ENCODE measurements around the gene MIER1. TPM values are rescaled to one million over a fixed set of nuclear protein-coding genes. Genes with fewer than 3 reads are reported as not detected.

Gene MIER1
- total RNA-seq, 4 donors from 2014 or later, result 17.6 to 34.0 (median 24.4) TPM

- TF ChIP-seq POLR2A (IDR thresholded peaks at IDR 0.05), result no peak
- TF ChIP-seq CTCF (IDR thresholded peaks at IDR 0.05), result no peak
- DNase-seq, result no peak
- WGBS, 2 donors, result 47 to 64% methylated on average over 1 of the region's 1 CpG
- intact Hi-C loops (cut with DNase I), result no loop called here
- no peaks in the 10 kb centered on the region for H3K4me1 ChIP-seq
- no peak overlapping the region for H3K4me3 ChIP-seq
- peaks cover 0 to 68% (median 3%) of the 10 kb centered on the region in 3 donors for H3K36me3 ChIP-seq
- H3K9me3 ChIP-seq, result no peaks in the 10 kb centered on the region
- no peaks in the 10 kb centered on the region for H3K27me3 ChIP-seq
- H3K27ac ChIP-seq, result no peak overlapping the region
Observed at GRCh38 chr1:67004176-67004575, 79.4 kb downstream of the MIER1 start.

GRCh38 chr1:67005068-67005467 lies 80.3 kb downstream of the MIER1 start:
- no peaks in the 10 kb centered on the region for H3K9me3 ChIP-seq
- 90 to 91% methylated on average over 8 of the region's 8 CpGs for WGBS, 2 donors
- H3K36me3 ChIP-seq, result peaks cover 0 to 77% (median 3%) of the 10 kb centered on the region in 3 donors
- H3K4me1 ChIP-seq, result no peaks in the 10 kb centered on the region
- no peak for TF ChIP-seq POLR2A (IDR thresholded peaks at IDR 0.05)
- TF ChIP-seq CTCF (IDR thresholded peaks at IDR 0.05), result no peak
- DNase-seq, result no peak
- H3K4me3 ChIP-seq, result no peak overlapping the region
- intact Hi-C loops (cut with DNase I), result no loop called here
- H3K27ac ChIP-seq, result no peak overlapping the region
- H3K27me3 ChIP-seq, result no peaks in the 10 kb centered on the region

GRCh38 chr1:67009792-67010191 lies 85.0 kb downstream of the MIER1 start:
- no peak overlapping the region for H3K27ac ChIP-seq
- H3K4me3 ChIP-seq, result no peak overlapping the region
- H3K4me1 ChIP-seq, result no peaks in the 10 kb centered on the region
- no peaks in the 10 kb centered on the region for H3K9me3 ChIP-seq
- DNase-seq, result no peak
- peaks cover 0 to 80% (median 3%) of the 10 kb centered on the region in 3 donors for H3K36me3 ChIP-seq
- intact Hi-C loops (cut with DNase I), result no loop called here
- no peaks in the 10 kb centered on the region for H3K27me3 ChIP-seq
- WGBS, 2 donors, result 86 to 87% methylated on average over 3 of the region's 3 CpGs
- TF ChIP-seq CTCF (IDR thresholded peaks at IDR 0.05), result no peak
- TF ChIP-seq POLR2A (IDR thresholded peaks at IDR 0.05), result no peak

- H3K4me1 ChIP-seq, result no peaks in the 10 kb centered on the region
- H3K4me3 ChIP-seq, result no peak overlapping the region
- no peaks in the 10 kb centered on the region for H3K27me3 ChIP-seq
- intact Hi-C loops (cut with DNase I), result no loop called here
- H3K9me3 ChIP-seq, result no peaks in the 10 kb centered on the region
- peaks cover 0 to 55% (median 0%) of the 10 kb centered on the region in 3 donors for H3K36me3 ChIP-seq
- WGBS, 2 donors, result 18 to 36% methylated on average over 2 of the region's 2 CpGs
- no peak for DNase-seq
- TF ChIP-seq CTCF (IDR thresholded peaks at IDR 0.05), result no peak
- TF ChIP-seq POLR2A (IDR thresholded peaks at IDR 0.05), result no peak
- no peak overlapping the region for H3K27ac ChIP-seq
Observed at GRCh38 chr1:67013573-67013972, 88.8 kb downstream of the MIER1 start.

GRCh38 chr1:67018574-67018973 lies 93.8 kb downstream of the MIER1 start:
- intact Hi-C loops (cut with DNase I), result no loop called here
- no peaks in the 10 kb centered on the region for H3K9me3 ChIP-seq
- peaks cover 0 to 42% (median 3%) of the 10 kb centered on the region in 3 donors for H3K36me3 ChIP-seq
- DNase-seq, result no peak
- WGBS, 2 donors, result 86 to 87% methylated on average over 2 of the region's 2 CpGs
- peak overlapping the region in 1 of 4 donors; percentile 66 for H3K27ac ChIP-seq
- H3K4me3 ChIP-seq, result no peak overlapping the region
- H3K27me3 ChIP-seq, result no peaks in the 10 kb centered on the region
- H3K4me1 ChIP-seq, result peaks cover 0 to 19% (median 0%) of the 10 kb centered on the region in 3 donors
- TF ChIP-seq POLR2A (IDR thresholded peaks at IDR 0.05) (no peak), CTCF (IDR thresholded peaks at IDR 0.05) (no peak)

All from esophagus squamous epithelium (tissue), 5 donors.